Loucy (cell line): Measurements from ENCODE around the gene SPOCK1.

Experiments
- H2AFZ ChIP-seq: fragments of 200-600 bp; sonication (generic); 2 replicates; pipeline ENCODE4 v1.6.0; 2016; ENCODE audit warnings: antibody characterized with exemption, mild to moderate bottlenecking, low read length, moderate library complexity
- H3F3A ChIP-seq: fragments of 200-600 bp; 2 replicates; pipeline ENCODE4 v1.6.0; 2016; ENCODE audit warnings: antibody characterized with exemption, low read depth, mild to moderate bottlenecking
- H3K27me3 ChIP-seq: fragments of 200-600 bp; sonication (generic); 2 replicates; pipeline ENCODE4 v1.6.1; 2014; ENCODE audit warnings: low read length, mild to moderate bottlenecking; ENCODE audit not compliant: insufficient read depth, poor library complexity, severe bottlenecking
- H3K36me3 ChIP-seq: fragments of 200-600 bp; sonication (generic); 2 replicates; pipeline ENCODE4 v1.6.1; 2016; ENCODE audit warnings: low read length; ENCODE audit not compliant: insufficient read depth
- H3K4me1 ChIP-seq: fragments of 200-600 bp; sonication (generic); 2 replicates; pipeline ENCODE4 v1.5.1; 2014; ENCODE audit warnings: low read length, mild to moderate bottlenecking; ENCODE audit not compliant: insufficient read depth, poor library complexity, severe bottlenecking
- H3K4me2 ChIP-seq: fragments of 200-600 bp; sonication (generic); 2 replicates; pipeline ENCODE4 v1.6.0; 2014; ENCODE audit warnings: antibody characterized with exemption, low read length, low read depth, mild to moderate bottlenecking; ENCODE audit not compliant: poor library complexity, severe bottlenecking
- H3K4me3 ChIP-seq: fragments of 200-600 bp; sonication (generic); 2 replicates; pipeline ENCODE4 v1.5.1; 2014; ENCODE audit warnings: low read length, mild to moderate bottlenecking, mixed read lengths; ENCODE audit not compliant: poor library complexity, severe bottlenecking
- H3K79me2 ChIP-seq: fragments of 200-600 bp; sonication (generic); 2 replicates; pipeline ENCODE4 v1.6.1; 2014; ENCODE audit warnings: low read length; ENCODE audit not compliant: insufficient read depth
- H3K9ac ChIP-seq: fragments of 200-600 bp; sonication (generic); 2 replicates; pipeline ENCODE4 v1.6.0; 2014; ENCODE audit warnings: mild to moderate bottlenecking, low read depth, low read length, moderate library complexity; ENCODE audit not compliant: poor library complexity, severe bottlenecking
- H3K9me2 ChIP-seq: fragments of 200-600 bp; sonication (generic); replicated peaks from 2 replicates; pipeline ENCODE4 v1.6.1; 2016; ENCODE audit warnings: low read depth, low read length, mixed read lengths
- H3K9me3 ChIP-seq: fragments of 200-600 bp; sonication (generic); 2 replicates; pipeline ENCODE4 v1.6.1; 2014; ENCODE audit warnings: mild to moderate bottlenecking, antibody characterized with exemption, low read length, low read depth; ENCODE audit not compliant: insufficient read depth
- H4K20me1 ChIP-seq: fragments of 200-600 bp; sonication (generic); 2 replicates; pipeline ENCODE4 v1.6.0; 2014; ENCODE audit warnings: antibody characterized with exemption, low read length, mild to moderate bottlenecking; ENCODE audit not compliant: insufficient read depth, poor library complexity, severe bottlenecking
- CTCF ChIP-seq: fragments of 200-600 bp; sonication (generic); conservative IDR thresholded peaks from 2 replicates; pipeline ENCODE4 v1.5.1; 2014; ENCODE audit warnings: mild to moderate bottlenecking, antibody characterized with exemption, low read length
- EZH2phosphoT487 ChIP-seq: fragments of 200-600 bp; IDR thresholded peaks from 2 replicates; pipeline ENCODE4 v1.6.1; 2018; ENCODE audit warnings: antibody characterized with exemption, mild to moderate bottlenecking, moderate library complexity, borderline replicate concordance

Gene SPOCK1

GRCh38 chr5:136984772-136985446 lies 514.2 kb downstream of the SPOCK1 start:
- H3K9me3 ChIP-seq, result no peaks in the 10 kb centered on the region

GRCh38 chr5:136981936-136982335 lies 517.2 kb downstream of the SPOCK1 start:
- Histone ChIP-seq H3K9me3 (no peaks in the 10 kb centered on the region), H3K4me3 (no peak overlapping the region), H3K79me2 (no peaks in the 10 kb centered on the region), H4K20me1 (no peaks in the 10 kb centered on the region), H3F3A (no peaks in the 10 kb centered on the region), H3K9me2 (no peaks in the 10 kb centered on the region), H3K9ac (no peak overlapping the region), H3K4me2 (no peak overlapping the region), H2AFZ (no peak overlapping the region), H3K27me3 (no peaks in the 10 kb centered on the region), H3K4me1 (peaks cover 3% of the 10 kb centered on the region), H3K36me3 (no peaks in the 10 kb centered on the region)
- no peak for TF ChIP-seq EZH2phosphoT487
- TF ChIP-seq CTCF, result no peak

More at GRCh38 chr5:136984772-136985446, 514.2 kb downstream of the SPOCK1 start:
- Histone ChIP-seq H4K20me1 (no peaks in the 10 kb centered on the region), H3K79me2 (no peaks in the 10 kb centered on the region), H3K4me3 (no peak overlapping the region), H3K4me1 (no peaks in the 10 kb centered on the region), H3K36me3 (no peaks in the 10 kb centered on the region), H3K27me3 (no peaks in the 10 kb centered on the region), H3K9ac (no peak overlapping the region), H2AFZ (no peak overlapping the region), H3K4me2 (no peak overlapping the region), H3F3A (no peaks in the 10 kb centered on the region), H3K9me2 (no peaks in the 10 kb centered on the region)
- TF ChIP-seq CTCF, result no peak
- TF ChIP-seq EZH2phosphoT487, result no peak

- Histone ChIP-seq H3K9me3 (no peaks in the 10 kb centered on the region), H4K20me1 (no peaks in the 10 kb centered on the region), H3K9me2 (no peaks in the 10 kb centered on the region), H3K79me2 (no peaks in the 10 kb centered on the region), H2AFZ (no peak overlapping the region), H3K4me3 (no peak overlapping the region), H3K4me2 (no peak overlapping the region), H3K4me1 (peaks cover 3% of the 10 kb centered on the region), H3K36me3 (no peaks in the 10 kb centered on the region), H3K27me3 (no peaks in the 10 kb centered on the region), H3F3A (no peaks in the 10 kb centered on the region), H3K9ac (no peak overlapping the region)
- TF ChIP-seq EZH2phosphoT487, result no peak
- no peak for TF ChIP-seq CTCF
Measured at GRCh38 chr5:136979131-136979530, 520.0 kb downstream of the SPOCK1 start.
